Measurements from ENCODE around the gene RPS19BP1. TPM values are rescaled to one million over a fixed set of nuclear protein-coding genes. Genes with fewer than 3 reads are reported as not detected.

The RPS19BP1 gene
- total and polyA plus RNA-seq, 3 donors from 2014 or later, result 97.7 to 158 (median 156) TPM

GRCh38 chr22:39481595-39481994 is 51.0 kb downstream of the RPS19BP1 start:
- DNase-seq, result no peak
- TF ChIP-seq POLR2A (IDR thresholded peaks at IDR 0.05) (no peak), CTCF (IDR thresholded peaks at IDR 0.05) (no peak)
- intact Hi-C loops (cut with DNase I; ENCODE audit: low total_unique reads), result no loop called here
- H3K27me3 ChIP-seq, result no peaks in the 10 kb centered on the region
- peaks cover 2% of the 10 kb centered on the region for H3K4me1 ChIP-seq
- no peak overlapping the region for H3K4me3 ChIP-seq
- H3K27ac ChIP-seq, result no peak overlapping the region
- 80 to 85% methylated on average over 5 of the region's 5 CpGs for WGBS, 2 donors
- no peaks in the 10 kb centered on the region for H3K36me3 ChIP-seq (ENCODE audit: low read depth, missing control alignments)
- no peaks in the 10 kb centered on the region for H3K9me3 ChIP-seq

- no peak for DNase-seq
- no peak for TF ChIP-seq CTCF (IDR thresholded peaks at IDR 0.05)
- TF ChIP-seq POLR2A (IDR thresholded peaks at IDR 0.05), result no peak
- no peak overlapping the region for H3K4me3 ChIP-seq
- no peaks in the 10 kb centered on the region for H3K36me3 ChIP-seq (ENCODE audit: low read depth, missing control alignments)
- 93 to 94% methylated on average over 16 of the region's 16 CpGs for WGBS, 2 donors
- peaks cover 1% of the 10 kb centered on the region for H3K4me1 ChIP-seq
- intact Hi-C loops (cut with DNase I; ENCODE audit: low total_unique reads), result no loop called here
- H3K27me3 ChIP-seq, result no peaks in the 10 kb centered on the region
- no peak overlapping the region for H3K27ac ChIP-seq
- no peaks in the 10 kb centered on the region for H3K9me3 ChIP-seq
Observed at GRCh38 chr22:39481054-39481453, 51.5 kb downstream of the RPS19BP1 start.

GRCh38 chr22:39480557-39480956 is 52.0 kb downstream of the RPS19BP1 start:
- TF ChIP-seq POLR2A (IDR thresholded peaks at IDR 0.05), result no peak
- no peak for TF ChIP-seq CTCF (IDR thresholded peaks at IDR 0.05)
- Histone ChIP-seq H3K4me3 (no peak overlapping the region), H3K4me1 (peaks cover 6% of the 10 kb centered on the region), H3K27me3 (no peaks in the 10 kb centered on the region), H3K36me3 (ENCODE audit: low read depth, missing control alignments) (no peaks in the 10 kb centered on the region), H3K27ac (no peak overlapping the region), H3K9me3 (no peaks in the 10 kb centered on the region)
- DNase-seq, result no peak
- intact Hi-C loops (cut with DNase I; ENCODE audit: low total_unique reads), result no loop called here
- 63% methylated on average over 1 of the region's 1 CpG; no CpG with 5 or more reads in 1 of the 2 donors for WGBS, 2 donors

GRCh38 chr22:39479254-39479653 is 53.3 kb downstream of the RPS19BP1 start:
- H3K36me3 ChIP-seq (ENCODE audit: low read depth, missing control alignments), result no peaks in the 10 kb centered on the region
- H3K27me3 ChIP-seq, result no peaks in the 10 kb centered on the region
- intact Hi-C loops (cut with DNase I; ENCODE audit: low total_unique reads), result no loop called here
- 74 to 96% methylated on average over 3 of the region's 3 CpGs for WGBS, 2 donors
- H3K4me1 ChIP-seq, result peaks cover 19% of the 10 kb centered on the region
- H3K9me3 ChIP-seq, result no peaks in the 10 kb centered on the region
- no peak for DNase-seq
- no peak overlapping the region for H3K4me3 ChIP-seq
- no peak overlapping the region for H3K27ac ChIP-seq
- TF ChIP-seq POLR2A (IDR thresholded peaks at IDR 0.05) (no peak), CTCF (IDR thresholded peaks at IDR 0.05) (no peak)

Other genes starting within 250 kb of the RPS19BP1 start
- 1,000 to 10,000 TPM; 1,087 to 2,075 TPM for gene RPL3, start 213.1 kb downstream of the RPS19BP1 start, total RNA-seq
- 2,042 TPM for gene RPL3, start 213.1 kb downstream of the RPS19BP1 start, polyA plus RNA-seq (ENCODE audit: insufficient read depth, low read depth, low replicate concordance)
- 10 to 100 TPM; 20.4 to 32.5 TPM for gene SYNGR1, start 182.8 kb downstream of the RPS19BP1 start, total RNA-seq
- gene SYNGR1, start 182.8 kb downstream of the RPS19BP1 start, polyA plus RNA-seq (ENCODE audit: insufficient read depth, low read depth, low replicate concordance), result 46.8 TPM
- gene TAB1, start 133.0 kb downstream of the RPS19BP1 start, total RNA-seq, result 10 to 100 TPM; 29.8 to 35.7 TPM
- gene TAB1, start 133.0 kb downstream of the RPS19BP1 start, polyA plus RNA-seq (ENCODE audit: insufficient read depth, low read depth, low replicate concordance), result 21.9 TPM
- 1 to 10 TPM; 4.6 to 6.4 TPM for gene MGAT3, start 75.7 kb downstream of the RPS19BP1 start, total RNA-seq
- 9.7 TPM for gene MGAT3, start 75.7 kb downstream of the RPS19BP1 start, polyA plus RNA-seq (ENCODE audit: insufficient read depth, low read depth, low replicate concordance)
- gene MIEF1, start 30.5 kb downstream of the RPS19BP1 start, total RNA-seq, result 100 to 1,000 TPM in 1 of 2 donors, 10 to 100 TPM in 1; 60.6 to 120 TPM
- 78.2 TPM for gene MIEF1, start 30.5 kb downstream of the RPS19BP1 start, polyA plus RNA-seq (ENCODE audit: insufficient read depth, low read depth, low replicate concordance)
- gene ATF4, start 12.2 kb downstream of the RPS19BP1 start, total RNA-seq, result 100 to 1,000 TPM; 192 to 228 TPM
- gene ATF4, start 12.2 kb downstream of the RPS19BP1 start, polyA plus RNA-seq (ENCODE audit: insufficient read depth, low read depth, low replicate concordance), result 227 TPM
- gene CACNA1I, start 38.0 kb upstream of the RPS19BP1 start, total RNA-seq, result 1 to 10 TPM; 1.7 to 2.0 TPM
- gene CACNA1I, start 38.0 kb upstream of the RPS19BP1 start, polyA plus RNA-seq (ENCODE audit: insufficient read depth, low read depth, low replicate concordance), result 1.3 TPM